ENCODE data around the gene EXOSC9. TPM values are rescaled to one million over a fixed set of nuclear protein-coding genes. Genes with fewer than 3 reads are reported as not detected.

EXOSC9 gene
- polyA plus RNA-seq, 3 donors, result 13.9 to 21.4 (median 21.3) TPM

DNA sequence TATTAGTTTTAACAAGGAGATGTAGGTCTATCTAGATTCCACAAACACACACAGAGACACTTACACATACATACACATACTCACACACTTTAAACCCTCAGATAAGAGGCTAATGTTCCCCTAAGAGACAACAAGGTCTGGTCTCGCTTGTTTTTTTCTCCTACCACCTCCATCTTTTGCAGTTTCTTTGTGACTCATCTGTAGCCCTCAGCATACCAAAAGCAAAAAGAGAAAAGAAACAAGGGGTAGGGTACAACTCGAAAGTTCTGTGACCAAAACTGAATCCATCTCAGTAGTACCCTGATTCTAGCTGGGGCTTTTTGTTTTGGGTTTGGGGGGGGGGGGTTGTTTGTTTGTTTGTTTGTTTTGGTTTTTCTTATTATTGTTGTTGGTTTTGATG is 12.2 kb upstream of the EXOSC9 start:
- Mint-ChIP-seq H3K36me3 (no peaks in the 10 kb centered on the region), H3K27ac (no peak overlapping the region), H3K4me1 (no peaks in the 10 kb centered on the region), H3K4me3 (no peak overlapping the region), H3K9me3 (peaks cover 0 to 12% (median 6%) of the 10 kb centered on the region in 7 donors), H3K27me3 (ENCODE audit: low read depth in 3 of 3) (peaks cover 2 to 15% (median 12%) of the 10 kb centered on the region in 3 donors)
- H3K9ac ChIP-seq (ENCODE audit: insufficient read depth, low read length, poor library complexity, severe bottlenecking), result no peak overlapping the region
- no peak for DNase-seq
- H3K4me1 ChIP-seq (ENCODE audit: control insufficient read depth in 1 of 2, insufficient read depth in 2 of 2, low read length in 2 of 2), result no peaks in the 10 kb centered on the region
- peaks cover 0 to 4% of the 10 kb centered on the region in 2 donors for H3K27me3 ChIP-seq (ENCODE audit: control insufficient read depth in 2 of 2, insufficient read depth in 2 of 2, low read length in 2 of 2)
- WGBS (ENCODE audit: insufficient coverage), result no CpG with 5 or more reads among the region's 2 CpGs
- H3K79me2 ChIP-seq (ENCODE audit: insufficient read depth, low read length), result no peaks in the 10 kb centered on the region
- intact Hi-C loops (cut with micrococcal nuclease), result no loop called here
- peaks cover 3 to 5% of the 10 kb centered on the region in 2 donors for H3K9me3 ChIP-seq (replicated peaks in 1 of 2; ENCODE audit: control insufficient read depth in 1 of 2, insufficient read depth in 1 of 2, low read length in 2 of 2)
- H3K4me3 ChIP-seq (replicated peaks in 1 of 3; ENCODE audit: low read depth in 2 of 3, low read length in 3 of 3), result no peak overlapping the region
- H3K27ac ChIP-seq (ENCODE audit: low read depth in 1 of 2, low read length in 2 of 2), result no peak overlapping the region
- TF ChIP-seq, protein P1, sequence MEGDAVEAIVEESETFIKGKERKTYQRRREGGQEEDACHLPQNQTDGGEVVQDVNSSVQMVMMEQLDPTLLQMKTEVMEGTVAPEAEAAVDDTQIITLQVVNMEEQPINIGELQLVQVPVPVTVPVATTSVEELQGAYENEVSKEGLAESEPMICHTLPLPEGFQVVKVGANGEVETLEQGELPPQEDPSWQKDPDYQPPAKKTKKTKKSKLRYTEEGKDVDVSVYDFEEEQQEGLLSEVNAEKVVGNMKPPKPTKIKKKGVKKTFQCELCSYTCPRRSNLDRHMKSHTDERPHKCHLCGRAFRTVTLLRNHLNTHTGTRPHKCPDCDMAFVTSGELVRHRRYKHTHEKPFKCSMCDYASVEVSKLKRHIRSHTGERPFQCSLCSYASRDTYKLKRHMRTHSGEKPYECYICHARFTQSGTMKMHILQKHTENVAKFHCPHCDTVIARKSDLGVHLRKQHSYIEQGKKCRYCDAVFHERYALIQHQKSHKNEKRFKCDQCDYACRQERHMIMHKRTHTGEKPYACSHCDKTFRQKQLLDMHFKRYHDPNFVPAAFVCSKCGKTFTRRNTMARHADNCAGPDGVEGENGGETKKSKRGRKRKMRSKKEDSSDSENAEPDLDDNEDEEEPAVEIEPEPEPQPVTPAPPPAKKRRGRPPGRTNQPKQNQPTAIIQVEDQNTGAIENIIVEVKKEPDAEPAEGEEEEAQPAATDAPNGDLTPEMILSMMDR (IDR thresholded peaks at IDR 0.05), result no peak
- no peaks in the 10 kb centered on the region for H4K20me1 ChIP-seq (ENCODE audit: insufficient read depth, low read length)
- H3K36me3 ChIP-seq (replicated peaks in 1 of 2; ENCODE audit: control insufficient read depth in 1 of 2, insufficient read depth in 2 of 2, low read length in 2 of 2), result no peaks in the 10 kb centered on the region
- no peak overlapping the region for H2AFZ ChIP-seq (ENCODE audit: insufficient read depth, low read depth, low read length, poor library complexity, severe bottlenecking)
- H3K4me2 ChIP-seq (replicated peaks; ENCODE audit: extremely low read depth, low read length, poor library complexity, severe bottlenecking), result no peak overlapping the region

DNA sequence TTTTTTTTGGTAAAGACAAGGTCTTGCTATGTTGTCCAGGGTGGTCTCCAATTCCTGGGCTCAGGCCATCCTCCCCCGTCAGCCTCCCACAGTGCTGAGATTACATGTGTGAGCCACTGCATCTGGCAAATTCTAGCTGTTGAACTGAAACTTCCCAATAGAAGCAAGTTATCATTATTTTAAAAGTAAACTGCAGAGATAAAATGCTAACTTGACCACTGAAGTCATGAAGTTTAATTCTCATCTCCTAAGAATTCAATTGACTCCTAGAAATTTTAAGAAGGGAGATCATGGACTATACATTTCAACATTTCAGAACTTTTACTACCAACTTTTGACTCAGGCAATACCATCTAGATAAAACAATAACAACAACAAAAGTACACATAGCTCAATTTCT is 11.7 kb upstream of the EXOSC9 start:
- H3K36me3 ChIP-seq (replicated peaks in 1 of 2; ENCODE audit: control insufficient read depth in 1 of 2, insufficient read depth in 2 of 2, low read length in 2 of 2), result no peaks in the 10 kb centered on the region
- Mint-ChIP-seq H3K36me3 (no peaks in the 10 kb centered on the region), H3K4me3 (no peak overlapping the region), H3K27ac (no peak overlapping the region), H3K4me1 (no peaks in the 10 kb centered on the region), H3K27me3 (ENCODE audit: low read depth in 3 of 3) (peaks cover 2 to 15% (median 12%) of the 10 kb centered on the region in 3 donors), H3K9me3 (peaks cover 0 to 7% (median 3%) of the 10 kb centered on the region in 7 donors)
- H3K4me1 ChIP-seq (ENCODE audit: control insufficient read depth in 1 of 2, insufficient read depth in 2 of 2, low read length in 2 of 2), result no peaks in the 10 kb centered on the region
- no CpG with 5 or more reads among the region's 1 CpG for WGBS (ENCODE audit: insufficient coverage)
- H2AFZ ChIP-seq (ENCODE audit: insufficient read depth, low read depth, low read length, poor library complexity, severe bottlenecking), result no peak overlapping the region
- H3K27me3 ChIP-seq (ENCODE audit: control insufficient read depth in 2 of 2, insufficient read depth in 2 of 2, low read length in 2 of 2), result peaks cover 0 to 4% of the 10 kb centered on the region in 2 donors
- H3K9me3 ChIP-seq (replicated peaks in 1 of 2; ENCODE audit: control insufficient read depth in 1 of 2, insufficient read depth in 1 of 2, low read length in 2 of 2), result peaks cover under 1 to 2% of the 10 kb centered on the region in 2 donors
- TF ChIP-seq, protein P1 (IDR thresholded peaks at IDR 0.05), result no peak
- DNase-seq, result no peak
- H3K79me2 ChIP-seq (ENCODE audit: insufficient read depth, low read length), result no peaks in the 10 kb centered on the region
- intact Hi-C loops (cut with micrococcal nuclease), result no loop called here
- no peak overlapping the region for H3K9ac ChIP-seq (ENCODE audit: insufficient read depth, low read length, poor library complexity, severe bottlenecking)
- H3K4me2 ChIP-seq (replicated peaks; ENCODE audit: extremely low read depth, low read length, poor library complexity, severe bottlenecking), result no peak overlapping the region
- no peaks in the 10 kb centered on the region for H4K20me1 ChIP-seq (ENCODE audit: insufficient read depth, low read length)
- H3K4me3 ChIP-seq (replicated peaks in 1 of 3; ENCODE audit: low read depth in 2 of 3, low read length in 3 of 3), result no peak overlapping the region
- no peak overlapping the region for H3K27ac ChIP-seq (ENCODE audit: low read depth in 1 of 2, low read length in 2 of 2)
